ENCODE results near the gene FILIP1. TPM values are rescaled to one million over a fixed set of nuclear protein-coding genes. Genes with fewer than 3 reads are reported as not detected.

The FILIP1 gene
- total RNA-seq, 5 donors from 2014 or later (not counting 1 experiment from before 2014, with no cell fraction given) = 0.07 to 0.09 TPM; not detected in 3

DNA sequence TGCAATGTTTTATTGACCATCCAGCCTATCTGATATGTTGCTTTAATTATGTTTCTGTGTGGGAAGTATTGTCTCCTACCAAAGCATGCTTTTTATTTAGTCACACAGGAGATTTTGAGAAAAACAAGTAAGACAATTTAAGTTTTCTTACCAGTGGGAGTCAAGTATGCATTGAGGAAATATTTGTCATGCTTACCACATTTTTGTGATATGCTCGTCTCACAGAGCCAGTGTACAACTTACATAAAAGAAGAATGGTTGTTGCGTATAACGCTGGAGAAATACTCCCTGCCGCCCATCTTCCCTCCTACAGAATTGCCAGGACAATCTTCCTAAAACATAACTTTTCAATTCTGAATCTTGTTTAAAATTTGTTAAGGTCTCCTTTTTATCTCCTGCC lies 37.1 kb upstream of the FILIP1 start:
- DNase-seq (no peak), ATAC-seq (replicated peaks in 1 of 4) (no peak)
- no peaks in the 10 kb centered on the region for H3K4me1 ChIP-seq (ENCODE audit: control insufficient read depth in 1 of 2, extremely low read depth in 1 of 2, insufficient read depth in 2 of 2, low read length in 2 of 2)
- H3K36me3 ChIP-seq (ENCODE audit: control insufficient read depth in 2 of 2, extremely low read depth in 1 of 2, insufficient read depth in 1 of 2, low read length in 1 of 2) = no peaks in the 10 kb centered on the region
- no peak overlapping the region for H3K4me3 Mint-ChIP-seq
- H3K9me3 Mint-ChIP-seq = no peaks in the 10 kb centered on the region
- H3K36me3 Mint-ChIP-seq = no peaks in the 10 kb centered on the region
- POLR2A ChIA-PET = no interaction called here
- 100% methylated on average over 1 of the region's 4 CpGs for WGBS (ENCODE audit: insufficient coverage)
- CTCF ChIA-PET = no interaction called here
- H3K9me3 ChIP-seq = no peaks in the 10 kb centered on the region
- no peak overlapping the region for H3K27ac Mint-ChIP-seq
- H3K27ac ChIP-seq (ENCODE audit: low read length) = no peak overlapping the region
- peaks cover 36 to 37% of the 10 kb centered on the region in 2 donors for H3K27me3 Mint-ChIP-seq
- no peak overlapping the region for H3K4me3 ChIP-seq (ENCODE audit: control insufficient read depth in 1 of 2, extremely low read depth in 1 of 2, low read length in 1 of 2)
- H3K27me3 ChIP-seq (replicated peaks in 1 of 2; ENCODE audit: control insufficient read depth in 2 of 2, extremely low read depth in 1 of 2, insufficient read depth in 2 of 2, low read length in 1 of 2) = no peaks in the 10 kb centered on the region
- H3K4me1 Mint-ChIP-seq = no peaks in the 10 kb centered on the region

DNA sequence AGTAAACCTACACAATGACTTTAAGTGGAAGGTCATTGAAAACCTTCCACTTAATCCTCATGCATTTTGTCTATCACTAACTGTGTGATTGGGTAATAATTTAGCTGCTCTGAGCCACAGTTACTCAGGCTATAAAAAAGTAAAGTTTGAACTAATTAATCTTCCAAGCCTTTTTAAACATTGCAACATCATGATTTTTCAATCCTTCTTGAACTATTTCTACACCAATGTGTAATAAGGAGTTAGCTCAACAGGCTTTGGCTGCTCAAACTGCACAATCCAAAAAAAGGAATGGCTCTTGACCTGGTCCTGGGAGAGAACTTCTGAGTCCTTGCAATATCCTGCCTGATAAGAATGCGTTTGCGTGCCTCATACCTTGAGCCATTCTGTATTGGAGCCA lies 34.8 kb upstream of the FILIP1 start:
- no peaks in the 10 kb centered on the region for H3K4me1 Mint-ChIP-seq
- no peaks in the 10 kb centered on the region for H3K36me3 Mint-ChIP-seq
- H3K4me3 Mint-ChIP-seq = no peak overlapping the region
- WGBS (ENCODE audit: insufficient coverage) = 100% methylated on average over 2 of the region's 2 CpGs
- ChIA-PET CTCF (interaction anchor here (0.9 to 3.5 kb wide), 6 partner anchors 13 to 262 kb away, joined by 3 to 23 read pairs (median 5); no protein-coding TSS in a partner anchor), POLR2A (no interaction called here)
- Histone ChIP-seq H3K36me3 (ENCODE audit: control insufficient read depth in 2 of 2, extremely low read depth in 1 of 2, insufficient read depth in 1 of 2, low read length in 1 of 2) (no peaks in the 10 kb centered on the region), H3K4me1 (ENCODE audit: control insufficient read depth in 1 of 2, extremely low read depth in 1 of 2, insufficient read depth in 2 of 2, low read length in 2 of 2) (no peaks in the 10 kb centered on the region), H3K27me3 (replicated peaks in 1 of 2; ENCODE audit: control insufficient read depth in 2 of 2, extremely low read depth in 1 of 2, insufficient read depth in 2 of 2, low read length in 1 of 2) (peaks cover 0 to 2% of the 10 kb centered on the region in 2 experiments), H3K9me3 (no peaks in the 10 kb centered on the region), H3K4me3 (ENCODE audit: control insufficient read depth in 1 of 2, extremely low read depth in 1 of 2, low read length in 1 of 2) (no peak overlapping the region), H3K27ac (ENCODE audit: low read length) (no peak overlapping the region)
- no peak for DNase-seq
- no peak for ATAC-seq (replicated peaks in 1 of 4)
- no peaks in the 10 kb centered on the region for H3K9me3 Mint-ChIP-seq
- H3K27ac Mint-ChIP-seq = no peak overlapping the region
- H3K27me3 Mint-ChIP-seq = peaks cover 31 to 38% of the 10 kb centered on the region in 2 donors

DNA sequence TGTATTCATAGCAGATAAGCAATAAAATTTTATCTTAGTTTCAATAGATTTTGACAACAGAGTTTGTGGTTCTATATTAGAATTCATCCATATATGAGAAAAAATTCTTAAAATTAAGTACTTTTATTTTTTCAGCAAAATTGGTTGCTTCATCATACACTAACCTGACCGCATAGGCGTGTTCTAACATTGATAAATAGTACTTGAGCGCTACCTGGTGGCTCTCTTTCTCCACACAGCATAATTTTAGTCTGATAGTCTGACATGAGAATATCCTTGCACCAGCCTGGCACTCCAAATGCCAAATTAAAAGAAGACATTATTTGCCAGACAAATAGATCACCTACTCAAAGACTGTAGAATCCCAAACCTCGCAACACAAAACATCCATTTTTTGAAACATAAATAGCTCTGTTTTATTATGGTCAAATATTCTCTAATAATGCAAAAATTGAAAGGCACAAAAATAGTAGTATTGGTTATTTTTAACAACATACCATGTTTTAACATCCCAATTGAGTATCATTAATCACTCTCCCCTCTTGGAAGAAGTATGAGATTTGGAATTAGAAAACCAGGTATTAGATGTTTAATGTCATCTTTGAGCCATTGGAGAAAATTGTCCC lies 33.0 kb upstream of the FILIP1 start:
- H3K4me1 Mint-ChIP-seq = no peaks in the 10 kb centered on the region
- peak; percentile 63 to 83 (median 66) for ATAC-seq (replicated peaks in 1 of 4)
- POLR2A ChIA-PET = interaction anchor here in 1 of 2 donors (0.6 kb wide), 1 partner anchor 243 kb away, joined by 4 read pairs; no protein-coding TSS in a partner anchor
- DNase-seq = peak in 32 of 35 experiments; percentile 6 to 77 (median 40)
- H3K4me3 Mint-ChIP-seq = no peak overlapping the region
- H3K36me3 Mint-ChIP-seq = no peaks in the 10 kb centered on the region
- Histone ChIP-seq H3K36me3 (ENCODE audit: control insufficient read depth in 2 of 2, extremely low read depth in 1 of 2, insufficient read depth in 1 of 2, low read length in 1 of 2) (no peaks in the 10 kb centered on the region), H3K4me3 (ENCODE audit: control insufficient read depth in 1 of 2, extremely low read depth in 1 of 2, low read length in 1 of 2) (no peak overlapping the region), H3K4me1 (ENCODE audit: control insufficient read depth in 1 of 2, extremely low read depth in 1 of 2, insufficient read depth in 2 of 2, low read length in 2 of 2) (no peaks in the 10 kb centered on the region), H3K27ac (ENCODE audit: low read length) (no peak overlapping the region), H3K27me3 (replicated peaks in 1 of 2; ENCODE audit: control insufficient read depth in 2 of 2, extremely low read depth in 1 of 2, insufficient read depth in 2 of 2, low read length in 1 of 2) (peaks cover 0 to 2% of the 10 kb centered on the region in 2 experiments), H3K9me3 (no peaks in the 10 kb centered on the region)
- 0% methylated on average over 1 of the region's 4 CpGs for WGBS (ENCODE audit: insufficient coverage)
- H3K9me3 Mint-ChIP-seq = no peaks in the 10 kb centered on the region
- CTCF ChIA-PET = interaction anchor here (0.6 to 3.5 kb wide), 8 partner anchors 227 to 318 kb away, joined by 3 to 23 read pairs (median 3); partner anchors contain the start of gene COX7A2 (in 1 of the 2)
- H3K27me3 Mint-ChIP-seq = peaks cover 26 to 38% of the 10 kb centered on the region in 2 donors
- H3K27ac Mint-ChIP-seq = no peak overlapping the region

DNA sequence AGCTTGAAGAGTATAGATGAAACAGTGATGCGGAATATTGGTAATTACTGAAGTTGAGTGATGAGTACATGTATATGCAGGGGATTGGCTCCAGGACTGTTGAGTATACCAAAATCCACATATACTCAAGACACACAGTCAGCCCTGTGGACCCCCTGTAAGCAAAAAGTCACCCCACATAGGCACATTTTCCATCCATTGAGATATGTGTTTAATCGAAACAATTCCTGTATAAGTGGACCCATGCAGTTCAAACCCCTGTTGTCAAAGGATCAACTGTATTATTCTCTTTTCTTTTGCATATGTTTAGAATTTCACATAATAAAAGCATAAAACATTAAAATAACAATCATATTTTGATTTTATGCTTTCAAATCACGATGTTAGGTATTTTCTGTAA lies 32.1 kb upstream of the FILIP1 start:
- H3K4me1 ChIP-seq (ENCODE audit: control insufficient read depth in 1 of 2, extremely low read depth in 1 of 2, insufficient read depth in 2 of 2, low read length in 2 of 2) = no peaks in the 10 kb centered on the region
- Mint-ChIP-seq H3K4me1 (no peaks in the 10 kb centered on the region), H3K9me3 (no peaks in the 10 kb centered on the region), H3K27ac (no peak overlapping the region), H3K4me3 (no peak overlapping the region), H3K27me3 (peaks cover 20 to 30% of the 10 kb centered on the region in 2 donors), H3K36me3 (no peaks in the 10 kb centered on the region)
- ATAC-seq (replicated peaks in 1 of 4) = no peak
- POLR2A ChIA-PET = no interaction called here
- CTCF ChIA-PET = interaction anchor here (0.6 to 3.2 kb wide), 3 partner anchors 16 to 317 kb away, joined by 3 to 17 read pairs (median 7); no protein-coding TSS in a partner anchor
- no peaks in the 10 kb centered on the region for H3K9me3 ChIP-seq
- no peak overlapping the region for H3K27ac ChIP-seq (ENCODE audit: low read length)
- no peak for DNase-seq
- no CpG with 5 or more reads among the region's 3 CpGs for WGBS (ENCODE audit: insufficient coverage)
- no peaks in the 10 kb centered on the region for H3K36me3 ChIP-seq (ENCODE audit: control insufficient read depth in 2 of 2, extremely low read depth in 1 of 2, insufficient read depth in 1 of 2, low read length in 1 of 2)
- no peak overlapping the region for H3K4me3 ChIP-seq (ENCODE audit: control insufficient read depth in 1 of 2, extremely low read depth in 1 of 2, low read length in 1 of 2)
- peaks cover 0 to 2% of the 10 kb centered on the region in 2 experiments for H3K27me3 ChIP-seq (replicated peaks in 1 of 2; ENCODE audit: control insufficient read depth in 2 of 2, extremely low read depth in 1 of 2, insufficient read depth in 2 of 2, low read length in 1 of 2)

DNA sequence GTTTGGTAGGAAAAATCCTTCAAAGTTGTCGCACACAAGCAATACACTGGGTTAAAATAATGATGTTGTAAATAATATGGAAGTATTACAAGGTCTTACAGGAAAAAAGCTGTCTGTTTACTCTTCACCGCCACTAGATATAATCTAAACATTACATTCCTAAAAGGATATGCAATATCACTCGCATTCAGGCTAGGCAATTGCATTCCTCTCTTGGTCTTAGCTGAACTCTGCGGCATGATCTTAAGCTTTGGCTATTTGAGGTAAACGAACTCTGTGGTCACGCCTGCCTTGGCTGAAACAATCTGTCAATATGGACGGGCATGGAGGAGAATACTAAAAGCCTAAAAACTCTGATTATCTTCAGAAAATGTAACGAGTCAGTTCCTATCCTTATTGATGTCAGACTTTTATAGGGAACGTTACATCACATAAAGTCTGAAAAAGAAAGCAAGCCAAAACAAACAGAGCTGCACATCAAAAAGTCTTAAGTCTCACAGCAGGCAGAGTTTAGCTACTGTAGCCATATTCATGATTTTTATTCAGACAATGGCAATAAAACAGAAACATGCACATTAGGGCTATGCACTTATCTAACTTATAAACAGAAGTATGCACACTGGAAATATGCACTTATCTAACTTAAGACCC lies 30.8 kb upstream of the FILIP1 start:
- ChIA-PET POLR2A (no interaction called here), CTCF (interaction anchor here (0.6 to 3.2 kb wide), 5 partner anchors 27 to 258 kb away, joined by 3 to 17 read pairs (median 4); no protein-coding TSS in a partner anchor)
- no peak overlapping the region for H3K27ac Mint-ChIP-seq
- no peak overlapping the region for H3K4me3 ChIP-seq (ENCODE audit: control insufficient read depth in 1 of 2, extremely low read depth in 1 of 2, low read length in 1 of 2)
- H3K27ac ChIP-seq (ENCODE audit: low read length) = no peak overlapping the region
- peaks cover 14 to 27% of the 10 kb centered on the region in 2 donors for H3K27me3 Mint-ChIP-seq
- no peaks in the 10 kb centered on the region for H3K4me1 Mint-ChIP-seq
- peaks cover 0 to 2% of the 10 kb centered on the region in 2 experiments for H3K27me3 ChIP-seq (replicated peaks in 1 of 2; ENCODE audit: control insufficient read depth in 2 of 2, extremely low read depth in 1 of 2, insufficient read depth in 2 of 2, low read length in 1 of 2)
- H3K9me3 ChIP-seq = no peaks in the 10 kb centered on the region
- 73% methylated on average over 5 of the region's 9 CpGs for WGBS (ENCODE audit: insufficient coverage)
- ATAC-seq (replicated peaks in 1 of 4) (no peak), DNase-seq (no peak)
- no peaks in the 10 kb centered on the region for H3K36me3 Mint-ChIP-seq
- no peaks in the 10 kb centered on the region for H3K36me3 ChIP-seq (ENCODE audit: control insufficient read depth in 2 of 2, extremely low read depth in 1 of 2, insufficient read depth in 1 of 2, low read length in 1 of 2)
- H3K4me3 Mint-ChIP-seq = no peak overlapping the region
- H3K9me3 Mint-ChIP-seq = no peaks in the 10 kb centered on the region
- no peaks in the 10 kb centered on the region for H3K4me1 ChIP-seq (ENCODE audit: control insufficient read depth in 1 of 2, extremely low read depth in 1 of 2, insufficient read depth in 2 of 2, low read length in 2 of 2)

DNA sequence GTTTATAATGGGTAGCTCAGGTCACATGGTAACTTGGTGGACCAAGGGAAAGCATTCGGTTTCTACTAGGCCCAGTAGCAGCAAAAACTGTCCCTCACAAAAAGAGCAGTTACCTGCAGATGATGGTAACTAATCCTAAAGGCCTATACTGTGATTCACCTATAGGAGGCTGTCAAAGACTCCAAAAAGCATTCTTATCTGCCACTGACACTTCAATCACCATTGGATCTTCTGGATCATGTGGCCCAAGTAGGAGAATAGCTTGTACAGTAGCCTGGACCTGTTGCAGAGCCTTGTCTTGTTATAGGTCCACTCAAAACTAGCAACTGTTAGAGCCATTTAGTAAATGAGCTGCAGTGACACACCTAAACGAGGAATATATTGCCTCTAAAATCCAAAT lies 23.2 kb upstream of the FILIP1 start:
- POLR2A ChIA-PET = no interaction called here
- Mint-ChIP-seq H3K4me3 (no peak overlapping the region), H3K27me3 (no peaks in the 10 kb centered on the region), H3K4me1 (no peaks in the 10 kb centered on the region), H3K36me3 (no peaks in the 10 kb centered on the region), H3K9me3 (no peaks in the 10 kb centered on the region), H3K27ac (no peak overlapping the region)
- 0% methylated on average over 1 of the region's 2 CpGs for WGBS (ENCODE audit: insufficient coverage)
- no peaks in the 10 kb centered on the region for H3K4me1 ChIP-seq (ENCODE audit: control insufficient read depth in 1 of 2, extremely low read depth in 1 of 2, insufficient read depth in 2 of 2, low read length in 2 of 2)
- H3K27ac ChIP-seq (ENCODE audit: low read length) = no peak overlapping the region
- CTCF ChIA-PET = no interaction called here
- ATAC-seq (replicated peaks in 1 of 4) (no peak), DNase-seq (no peak)
- no peaks in the 10 kb centered on the region for H3K9me3 ChIP-seq
- H3K4me3 ChIP-seq (ENCODE audit: control insufficient read depth in 1 of 2, extremely low read depth in 1 of 2, low read length in 1 of 2) = no peak overlapping the region
- H3K27me3 ChIP-seq (replicated peaks in 1 of 2; ENCODE audit: control insufficient read depth in 2 of 2, extremely low read depth in 1 of 2, insufficient read depth in 2 of 2, low read length in 1 of 2) = no peaks in the 10 kb centered on the region
- H3K36me3 ChIP-seq (ENCODE audit: control insufficient read depth in 2 of 2, extremely low read depth in 1 of 2, insufficient read depth in 1 of 2, low read length in 1 of 2) = no peaks in the 10 kb centered on the region

All from T-cell (primary cell).